GM13976 (cell line): ENCODE data around the gene BPIFB6.

Source experiments
- DNase-seq: peaks from one replicate; pipeline ENCODE4 v3.0.0; 2012; ENCODE audit warnings: low spot score
- CTCF ChIP-seq: IDR thresholded peaks from 2 replicates; pipeline ENCODE4 v1.5.1; 2012; ENCODE audit warnings: borderline replicate concordance, mild to moderate bottlenecking; ENCODE audit not compliant: insufficient read depth; ENCODE audit errors: extremely low read depth, missing control alignments, control extremely low read depth
- in situ Hi-C: fragments of 300-500 bp; cut with MboI; formaldehyde crosslinking; loops from one replicate; pipeline ENCODE4 v1.12.0; 2022; ENCODE audit warnings: low sequenced_read_pairs, mixed read lengths, inconsistent platforms; ENCODE audit not compliant: unreplicated experiment

Gene BPIFB6

GRCh38 chr20:32986331-32986966, 45.0 kb upstream of the BPIFB6 start:
- DNase-seq: no peak
- in situ Hi-C loops: no loop called here
- no peak for TF ChIP-seq CTCF

GRCh38 chr20:32987044-32987825, 44.2 kb upstream of the BPIFB6 start:
- in situ Hi-C loops: no loop called here
- no peak for DNase-seq
- TF ChIP-seq CTCF: no peak

DNA sequence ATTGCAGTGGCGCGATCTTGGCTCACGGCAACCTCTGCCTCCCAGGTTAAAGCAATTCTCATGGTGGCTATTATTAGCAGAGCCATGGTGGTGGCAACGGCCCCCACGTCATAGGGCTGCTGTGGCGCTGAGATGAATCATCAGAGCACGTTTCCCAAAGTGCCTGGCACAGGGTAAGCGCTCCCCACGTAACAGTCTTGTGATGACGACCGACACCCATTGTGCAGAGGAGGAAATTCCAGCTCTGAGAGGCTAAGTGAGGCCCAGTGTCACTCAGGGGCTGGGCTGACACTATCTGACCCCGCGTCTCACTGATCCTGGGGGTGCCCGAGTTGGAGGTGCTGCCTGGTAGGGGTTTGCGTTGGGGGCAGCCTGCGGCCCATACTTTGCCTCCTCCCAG, 43.4 kb upstream of the BPIFB6 start:
- no peak for DNase-seq
- no peak for TF ChIP-seq CTCF
- in situ Hi-C loops: no loop called here

GRCh38 chr20:32989507-32990283, 41.8 kb upstream of the BPIFB6 start:
- in situ Hi-C loops: no loop called here
- no peak for TF ChIP-seq CTCF
- no peak for DNase-seq

GRCh38 chr20:32990426-32990825, 41.0 kb upstream of the BPIFB6 start:
- no peak for DNase-seq
- in situ Hi-C loops: no loop called here
- TF ChIP-seq CTCF: no peak

DNA sequence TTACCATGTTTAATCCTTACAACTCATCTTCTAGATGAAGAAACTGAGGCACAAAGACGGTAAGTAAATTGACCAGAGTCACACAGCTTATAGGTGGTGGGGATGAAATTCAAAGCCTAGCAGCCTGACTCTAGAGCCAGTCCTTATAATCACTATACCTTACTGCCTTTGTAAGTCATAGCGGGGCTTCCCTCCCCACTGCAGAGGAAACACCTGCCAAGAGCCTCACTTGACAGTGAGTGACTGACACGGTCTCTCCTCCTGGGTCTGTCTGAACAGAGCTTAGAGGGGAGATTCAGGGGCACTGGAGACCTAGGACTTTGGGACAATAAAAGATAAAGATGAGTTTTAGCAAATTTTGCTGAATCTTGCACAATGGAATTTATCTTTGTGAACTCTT, 40.1 kb upstream of the BPIFB6 start:
- TF ChIP-seq CTCF: no peak
- DNase-seq: no peak
- in situ Hi-C loops: no loop called here
